Activated gamma-delta T cell treated with anti-CD3 and anti-CD28 coated beads, Interleukin-2, amount 50 U/mL, for 16 hours (primary cell): ENCODE measurements around the gene TRPV5.

ENCODE experiments used
- DNase-seq: peaks from one replicate; pipeline ENCODE4 v3.0.0-alpha.2; 2020; ENCODE audit warnings: low read depth

The TRPV5 gene

GRCh38 chr7:142885311-142886230 is 48.0 kb downstream of the TRPV5 start, which contains the start of gene TRPV6:
TRPV6 (minus strand) TSS chr7:142885745.
- no peak for DNase-seq

GRCh38 chr7:142884286-142884640 is 49.3 kb downstream of the TRPV5 start:
- DNase-seq = no peak

GRCh38 chr7:142883571-142884285 is 49.8 kb downstream of the TRPV5 start:
- DNase-seq = no peak

- DNase-seq = no peak
Measured at GRCh38 chr7:142883145-142883544, 50.4 kb downstream of the TRPV5 start.

- DNase-seq = no peak
Measured at GRCh38 chr7:142882338-142882678, 51.2 kb downstream of the TRPV5 start.

GRCh38 chr7:142881586-142882337 is 51.8 kb downstream of the TRPV5 start:
- no peak for DNase-seq

- DNase-seq = no peak
Measured at GRCh38 chr7:142880876-142881505, 52.6 kb downstream of the TRPV5 start.

GRCh38 chr7:142879060-142879459 is 54.5 kb downstream of the TRPV5 start:
- no peak for DNase-seq

- no peak for DNase-seq
Measured at GRCh38 chr7:142878315-142878714, 55.2 kb downstream of the TRPV5 start.

GRCh38 chr7:142876991-142877910 is 56.3 kb downstream of the TRPV5 start:
- no peak for DNase-seq

GRCh38 chr7:142876236-142876960 is 57.1 kb downstream of the TRPV5 start:
- no peak for DNase-seq

GRCh38 chr7:142875456-142875855 is 58.1 kb downstream of the TRPV5 start:
- no peak for DNase-seq

- DNase-seq = no peak
Measured at GRCh38 chr7:142874837-142875236, 58.7 kb downstream of the TRPV5 start.

- no peak for DNase-seq
Measured at GRCh38 chr7:142874409-142874808, 59.1 kb downstream of the TRPV5 start.

- DNase-seq = no peak
Measured at GRCh38 chr7:142873871-142874270, 59.7 kb downstream of the TRPV5 start.

- no peak for DNase-seq
Measured at GRCh38 chr7:142873281-142873784, 60.2 kb downstream of the TRPV5 start.

- no peak for DNase-seq
Measured at GRCh38 chr7:142872106-142872675, 61.4 kb downstream of the TRPV5 start.

- DNase-seq = no peak
Measured at GRCh38 chr7:142871260-142872105, 62.1 kb downstream of the TRPV5 start.
